H9 (cell line): ENCODE measurements around the gene CTIF. TPM values are rescaled to one million over a fixed set of nuclear protein-coding genes. Genes with fewer than 3 reads are reported as not detected.

Experiments
- DNase-seq: peaks from one replicate; pipeline ENCODE4 v3.0.0-alpha.2; 2017
- H2AFZ ChIP-seq: one replicate; pipeline ENCODE4 v1.6.1; 2013; ENCODE audit warnings: mild to moderate bottlenecking, low read length, control low read depth, moderate library complexity
- H2AK5ac ChIP-seq: 2 replicates; pipeline ENCODE4 v1.6.1; 2013; ENCODE audit warnings: low read length, control low read depth, mixed read lengths; ENCODE audit not compliant: insufficient read length
- H2BK120ac ChIP-seq: one replicate; pipeline ENCODE4 v1.6.1; 2013; ENCODE audit warnings: low read depth, mild to moderate bottlenecking, low read length, control low read depth, inconsistent platforms; ENCODE audit not compliant: poor library complexity, severe bottlenecking
- H2BK12ac ChIP-seq: 2 replicates; pipeline ENCODE4 v1.6.1; 2013; ENCODE audit warnings: low read length, control low read depth, mixed read lengths, low read depth; ENCODE audit not compliant: insufficient read length
- H2BK15ac ChIP-seq: 2 replicates; pipeline ENCODE4 v1.6.1; 2013; ENCODE audit warnings: low read depth, low read length, control low read depth
- H2BK20ac ChIP-seq: one replicate; pipeline ENCODE4 v1.6.1; 2013; ENCODE audit warnings: low read depth, mild to moderate bottlenecking, low read length, control low read depth, inconsistent platforms; ENCODE audit not compliant: poor library complexity, severe bottlenecking
- H2BK5ac ChIP-seq: 2 replicates; pipeline ENCODE4 v1.6.1; 2013; ENCODE audit warnings: low read length, control low read depth, mixed read lengths; ENCODE audit not compliant: insufficient read length
- H3K14ac ChIP-seq: 2 replicates; pipeline ENCODE4 v1.6.1; 2013; ENCODE audit warnings: low read length, control low read depth; ENCODE audit not compliant: insufficient read depth
- H3K18ac ChIP-seq: 2 replicates; pipeline ENCODE4 v1.6.1; 2013; ENCODE audit warnings: low read depth, mild to moderate bottlenecking, mixed read lengths, low read length, control low read depth; ENCODE audit not compliant: insufficient read length
- H3K23ac ChIP-seq: 2 replicates; pipeline ENCODE4 v1.6.1; 2013; ENCODE audit warnings: low read length, control low read depth, mixed read lengths, low read depth; ENCODE audit not compliant: insufficient read length
- H3K23me2 ChIP-seq: 2 replicates; pipeline ENCODE4 v1.6.1; 2013; ENCODE audit warnings: low read depth, mild to moderate bottlenecking, mixed read lengths, low read length, control low read depth; ENCODE audit not compliant: insufficient read length, poor library complexity, severe bottlenecking
- H3K27ac ChIP-seq: 2 replicates; pipeline ENCODE4 v1.5.1; 2013; ENCODE audit warnings: low read length, control low read depth, mixed read lengths, low read depth; ENCODE audit not compliant: insufficient read length
- H3K27me3 ChIP-seq: 2 replicates; pipeline ENCODE4 v1.6.1; 2013; ENCODE audit warnings: low read length, control low read depth, inconsistent platforms; ENCODE audit not compliant: insufficient read depth
- H3K4ac ChIP-seq: 2 replicates; pipeline ENCODE4 v1.6.1; 2013; ENCODE audit warnings: low read depth, mild to moderate bottlenecking, control low read depth, inconsistent platforms, low read length, moderate library complexity
- H3K4me1 ChIP-seq: 2 replicates; pipeline ENCODE4 v1.6.1; 2013; ENCODE audit warnings: low read length, control low read depth, inconsistent platforms; ENCODE audit not compliant: insufficient read depth
- H3K4me2 ChIP-seq: 2 replicates; pipeline ENCODE4 v1.6.1; 2013; ENCODE audit warnings: low read length, control low read depth, mixed read lengths; ENCODE audit not compliant: insufficient read length, insufficient read depth
- H3K56ac ChIP-seq: 2 replicates; pipeline ENCODE4 v1.6.1; 2013; ENCODE audit warnings: low read depth, mild to moderate bottlenecking, mixed read lengths, low read length, control low read depth; ENCODE audit not compliant: insufficient read length
- H3K79me1 ChIP-seq: 2 replicates; pipeline ENCODE4 v1.6.1; 2013; ENCODE audit warnings: low read depth, mild to moderate bottlenecking, moderate library complexity, low read length, control low read depth, inconsistent platforms; ENCODE audit not compliant: insufficient read depth, poor library complexity, severe bottlenecking
- H3K79me2 ChIP-seq: 2 replicates; pipeline ENCODE4 v1.6.1; 2013; ENCODE audit warnings: low read length, control low read depth, inconsistent platforms; ENCODE audit not compliant: insufficient read depth
- H3K9ac ChIP-seq: 2 replicates; pipeline ENCODE4 v1.6.1; 2013; ENCODE audit warnings: low read length, control low read depth, mixed read lengths; ENCODE audit not compliant: insufficient read length; ENCODE audit errors: extremely low read depth
- H3K9me3 ChIP-seq: one replicate; pipeline ENCODE4 v1.6.1; 2013; ENCODE audit warnings: low read depth, low read length, inconsistent platforms; ENCODE audit not compliant: control insufficient read depth
- H3T11ph ChIP-seq: one replicate; pipeline ENCODE4 v1.6.1; 2013; ENCODE audit warnings: mild to moderate bottlenecking, low read length, control low read depth, inconsistent platforms
- H4K20me1 ChIP-seq: one replicate; pipeline ENCODE4 v1.6.1; 2013; ENCODE audit not compliant: control insufficient read depth, insufficient read length, insufficient read depth
- H4K5ac ChIP-seq: 2 replicates; pipeline ENCODE4 v1.6.1; 2013; ENCODE audit warnings: low read depth, mild to moderate bottlenecking, mixed read lengths, low read length, control low read depth; ENCODE audit not compliant: insufficient read length
- H4K8ac ChIP-seq: replicated peaks from 2 replicates; pipeline ENCODE4 v1.6.1; 2013; ENCODE audit warnings: low read length, control low read depth, mixed read lengths, low read depth; ENCODE audit not compliant: insufficient read length
- H4K91ac ChIP-seq: 2 replicates; pipeline ENCODE4 v1.6.1; 2013; ENCODE audit warnings: low read depth, mild to moderate bottlenecking, moderate library complexity, mixed read lengths, low read length, control low read depth; ENCODE audit not compliant: insufficient read length
- H3K27ac Mint-ChIP-seq, 3 experiments: 2 replicates in 2 of 3; 3 replicates in 1 of 3; pipeline ENCODE4 v1.8.0; 2020 to 2021; ENCODE audit warnings: mixed read lengths in 3 of 3, mild to moderate bottlenecking in 1 of 3, moderate library complexity in 1 of 3
- H3K27me3 Mint-ChIP-seq: 2 replicates; pipeline ENCODE4 v1.8.0; 2021; ENCODE audit warnings: low read depth, mild to moderate bottlenecking, moderate library complexity, mixed read lengths
- H3K36me3 Mint-ChIP-seq, 3 experiments: 2 replicates in 2 of 3; 3 replicates in 1 of 3; pipeline ENCODE4 v1.8.0; 2020 to 2021; ENCODE audit warnings: low read depth in 3 of 3, mixed read lengths in 3 of 3; ENCODE audit not compliant: insufficient read depth in 1 of 3
- H3K4me1 Mint-ChIP-seq, 2 experiments: 2 replicates each; pipeline ENCODE4 v1.8.0; 2020; ENCODE audit warnings: mixed read lengths in 2 of 2
- H3K4me3 Mint-ChIP-seq, 2 experiments: 2 replicates in 1 of 2; 3 replicates in 1 of 2; pipeline ENCODE4 v1.8.0; 2020 to 2021; ENCODE audit warnings: mild to moderate bottlenecking in 2 of 2, mixed read lengths in 2 of 2, moderate library complexity in 1 of 2
- H3K9me3 Mint-ChIP-seq, 2 experiments: 2 replicates in 1 of 2; 3 replicates in 1 of 2; pipeline ENCODE4 v1.8.0; 2020; ENCODE audit warnings: mild to moderate bottlenecking in 2 of 2, mixed read lengths in 2 of 2, moderate library complexity in 1 of 2
- WGBS: extraction: QIAGEN DNeasy Blood & Tissue Kit; methylation state at CpG from one replicate; pipeline ENCODE4 v1.1.7; 2013; ENCODE audit warnings: missing lambda C conversion rate, low lambda C conversion rate, mixed read lengths; ENCODE audit not compliant: insufficient read length; ENCODE audit errors: extremely low coverage; 5-methylcytosine and 5-hydroxymethylcytosine counted together
- total RNA-seq: library from RNA; stranded (reverse); gene quantifications from 2 replicates; pipeline ENCODE4 v1.2.1, GENCODE V29; 2021
- TF ChIP-seq, protein P1 (sequence below): fragments of 200-600 bp; sonication (generic); conservative IDR thresholded peaks from 3 replicates; pipeline ENCODE4 v1.8.0; 2021; ENCODE audit warnings: antibody characterized with exemption, mild to moderate bottlenecking

CTIF gene
- total RNA-seq, 1 experiment from 2014 or later: 15.8 TPM

DNA sequence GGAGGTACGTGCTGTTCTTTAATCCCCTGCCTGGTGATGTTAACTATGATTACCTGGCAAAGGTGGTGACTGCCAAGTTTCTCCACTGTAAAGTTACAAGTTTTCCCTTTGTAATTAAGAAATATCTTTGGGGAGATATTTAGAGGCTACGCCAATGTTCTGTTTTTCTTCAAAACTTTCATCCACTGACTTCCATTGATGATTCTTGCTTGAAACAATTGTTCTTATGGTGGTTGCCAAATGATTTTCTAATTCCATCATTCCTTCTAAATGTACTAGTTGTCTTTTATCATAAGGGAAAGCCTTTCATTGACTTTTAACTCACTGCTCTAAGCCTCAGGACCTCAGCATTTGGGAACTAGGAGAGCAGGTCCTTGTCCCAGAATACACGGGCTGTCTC, 206.5 kb downstream of the CTIF start:
- no peaks in the 10 kb centered on the region for H3K9me3 ChIP-seq
- no peak overlapping the region for H2BK12ac ChIP-seq
- Mint-ChIP-seq H3K4me1 (no peaks in the 10 kb centered on the region), H3K27ac (no peak overlapping the region; a peak in 1 of 7 replicates), H3K9me3 (no peaks in the 10 kb centered on the region), H3K36me3 (no peaks in the 10 kb centered on the region), H3K4me3 (no peak overlapping the region), H3K27me3 (no peaks in the 10 kb centered on the region; the same call in 1 of the 2 replicates)
- whole genome bisulfite sequencing: no CpG with 5 or more reads among the region's 3 CpGs
- H2BK20ac ChIP-seq: no peak overlapping the region
- H3K14ac ChIP-seq: no peak overlapping the region
- TF ChIP-seq, protein P1, sequence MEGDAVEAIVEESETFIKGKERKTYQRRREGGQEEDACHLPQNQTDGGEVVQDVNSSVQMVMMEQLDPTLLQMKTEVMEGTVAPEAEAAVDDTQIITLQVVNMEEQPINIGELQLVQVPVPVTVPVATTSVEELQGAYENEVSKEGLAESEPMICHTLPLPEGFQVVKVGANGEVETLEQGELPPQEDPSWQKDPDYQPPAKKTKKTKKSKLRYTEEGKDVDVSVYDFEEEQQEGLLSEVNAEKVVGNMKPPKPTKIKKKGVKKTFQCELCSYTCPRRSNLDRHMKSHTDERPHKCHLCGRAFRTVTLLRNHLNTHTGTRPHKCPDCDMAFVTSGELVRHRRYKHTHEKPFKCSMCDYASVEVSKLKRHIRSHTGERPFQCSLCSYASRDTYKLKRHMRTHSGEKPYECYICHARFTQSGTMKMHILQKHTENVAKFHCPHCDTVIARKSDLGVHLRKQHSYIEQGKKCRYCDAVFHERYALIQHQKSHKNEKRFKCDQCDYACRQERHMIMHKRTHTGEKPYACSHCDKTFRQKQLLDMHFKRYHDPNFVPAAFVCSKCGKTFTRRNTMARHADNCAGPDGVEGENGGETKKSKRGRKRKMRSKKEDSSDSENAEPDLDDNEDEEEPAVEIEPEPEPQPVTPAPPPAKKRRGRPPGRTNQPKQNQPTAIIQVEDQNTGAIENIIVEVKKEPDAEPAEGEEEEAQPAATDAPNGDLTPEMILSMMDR: no peak
- H3K27ac ChIP-seq: no peak overlapping the region
- no peak overlapping the region for H2BK15ac ChIP-seq
- no peak overlapping the region for H3K9ac ChIP-seq
- no peak overlapping the region for H2BK120ac ChIP-seq
- H3K4ac ChIP-seq: no peak overlapping the region
- no peaks in the 10 kb centered on the region for H3K4me1 ChIP-seq
- no peak overlapping the region for H3K23ac ChIP-seq
- H3K23me2 ChIP-seq: no peaks in the 10 kb centered on the region
- no peaks in the 10 kb centered on the region for H4K20me1 ChIP-seq
- no peak overlapping the region for H2AFZ ChIP-seq
- DNase-seq: no peak
- no peak overlapping the region for H3K4me2 ChIP-seq
- H4K8ac ChIP-seq: no peak overlapping the region
- no peaks in the 10 kb centered on the region for H3K27me3 ChIP-seq
- H2AK5ac ChIP-seq: no peak overlapping the region
- H3T11ph ChIP-seq: no peak overlapping the region
- H3K79me1 ChIP-seq: no peaks in the 10 kb centered on the region
- no peak overlapping the region for H4K5ac ChIP-seq
- no peak overlapping the region for H2BK5ac ChIP-seq
- no peaks in the 10 kb centered on the region for H3K79me2 ChIP-seq
- H4K91ac ChIP-seq: no peak overlapping the region
- no peak overlapping the region for H3K18ac ChIP-seq
- no peak overlapping the region for H3K56ac ChIP-seq
